Hematopoietic multipotent progenitor cell (in vitro differentiated cells): Measurements from ENCODE around the gene TAF4. TPM values are rescaled to one million over a fixed set of nuclear protein-coding genes. Genes with fewer than 3 reads are reported as not detected.

Source experiments
- small RNA-seq: library from RNA; depleted of rRNA; stranded (forward); fragments of <200 nt; gene quantifications from one replicate; pipeline ENCODE3, GENCODE V24; 2012
- total RNA-seq: library from RNA; depleted of rRNA; stranded (reverse); fragments of >200 nt; gene quantifications from one replicate; pipeline ENCODE4 v1.2.3, GENCODE V29; 2012

TAF4 gene
- total RNA-seq, 1 donor, result 9.7 TPM

Small RNA genes within 50 kb of the gene (small RNA-seq; reads per million reads assigned to genes)
- gene MIR3195, result not detected

Other genes with a start within 250 kb of the TAF4 start
- 35.3 TPM for gene LSM14B, start 56.6 kb upstream of the TAF4 start, total RNA-seq
- 275 TPM for gene PSMA7, start 77.5 kb upstream of the TAF4 start, total RNA-seq
- gene SS18L1, start 77.9 kb upstream of the TAF4 start, total RNA-seq, result 58.2 TPM
- 24.5 TPM for gene MTG2, start 117.1 kb upstream of the TAF4 start, total RNA-seq
- gene HRH3, start 154.4 kb upstream of the TAF4 start, total RNA-seq, result not detected
- gene OSBPL2, start 172.6 kb upstream of the TAF4 start, total RNA-seq, result 35.5 TPM
- gene ADRM1, start 237.1 kb upstream of the TAF4 start, total RNA-seq, result 90.5 TPM